ENCODE data around the gene UBE2K. TPM values are rescaled to one million over a fixed set of nuclear protein-coding genes. Genes with fewer than 3 reads are reported as not detected.

UBE2K gene
- total RNA-seq, 1 experiment from 2014 or later: 77.7 TPM

GRCh38 chr4:39825741-39826231 lies 127.8 kb downstream of the UBE2K start:
- intact Hi-C loops (cut with micrococcal nuclease; ENCODE audit: unreplicated experiment): no loop called here
- H3K4me3 Mint-ChIP-seq (ENCODE audit: low read depth, unreplicated experiment): no peak overlapping the region
- peaks cover 4% of the 10 kb centered on the region for H3K36me3 Mint-ChIP-seq (ENCODE audit: insufficient read depth, unreplicated experiment)
- H3K4me1 Mint-ChIP-seq (ENCODE audit: low read depth, unreplicated experiment): peaks cover 10% of the 10 kb centered on the region
- H3K9me3 Mint-ChIP-seq (ENCODE audit: low read depth, unreplicated experiment): no peaks in the 10 kb centered on the region
- no peak for TF ChIP-seq CTCF (IDR thresholded peaks at IDR 0.05; ENCODE audit: unreplicated experiment)
- CTCF ChIA-PET: no interaction called here
- no peak for DNase-seq
- H3K27ac Mint-ChIP-seq (ENCODE audit: unreplicated experiment): no peak overlapping the region
- no peaks in the 10 kb centered on the region for H3K27me3 Mint-ChIP-seq (ENCODE audit: unreplicated experiment)
- no TSS peak for BruUV-seq (replicated peaks)

Other genes starting within 250 kb of the UBE2K start
- gene RPL9, start 239.2 kb upstream of the UBE2K start, total RNA-seq (2022): 421 and 485 TPM in 2 replicates
- 10.0 and 12.9 TPM in 2 replicates for gene LIAS, start 239.1 kb upstream of the UBE2K start, total RNA-seq (2022)
- 71.8 and 77.3 TPM in 2 replicates for gene UGDH, start 170.7 kb upstream of the UBE2K start, total RNA-seq (2022)
- gene SMIM14, start 59.3 kb upstream of the UBE2K start, total RNA-seq (2022): 19.5 and 22.2 TPM in 2 replicates